ENCODE data around the gene BBS12. TPM values are rescaled to one million over a fixed set of nuclear protein-coding genes. Genes with fewer than 3 reads are reported as not detected.

BBS12 gene
- polyA plus RNA-seq, 3 donors: 0.19 to 1.0 (median 0.52) TPM

GRCh38 chr4:122703868-122704267, 28.6 kb upstream of the BBS12 start:
- no peak overlapping the region for H3K4me2 ChIP-seq (replicated peaks; ENCODE audit: extremely low read depth, low read length, poor library complexity, severe bottlenecking)

GRCh38 chr4:122705009-122705408, 27.5 kb upstream of the BBS12 start:
- no peak overlapping the region for H3K4me3 Mint-ChIP-seq
- peaks cover 10% of the 10 kb centered on the region for H3K4me1 Mint-ChIP-seq
- no peak overlapping the region for H3K9ac ChIP-seq (ENCODE audit: insufficient read depth, low read length, poor library complexity, severe bottlenecking)
- H3K79me2 ChIP-seq (ENCODE audit: insufficient read depth, low read length): no peaks in the 10 kb centered on the region
- H3K4me3 ChIP-seq (replicated peaks in 1 of 3; ENCODE audit: low read depth in 2 of 3, low read length in 3 of 3): no peak overlapping the region
- H4K20me1 ChIP-seq (ENCODE audit: insufficient read depth, low read length): no peaks in the 10 kb centered on the region
- DNase-seq: no peak
- no peaks in the 10 kb centered on the region for H3K27me3 ChIP-seq (ENCODE audit: control insufficient read depth in 2 of 2, insufficient read depth in 2 of 2, low read length in 2 of 2)
- no peak overlapping the region for H2AFZ ChIP-seq (ENCODE audit: insufficient read depth, low read depth, low read length, poor library complexity, severe bottlenecking)
- H3K36me3 Mint-ChIP-seq: no peaks in the 10 kb centered on the region
- TF ChIP-seq CTCF (IDR thresholded peaks at IDR 0.05): no peak
- WGBS (ENCODE audit: insufficient coverage): 100% methylated on average over 1 of the region's 4 CpGs
- H3K4me1 ChIP-seq (ENCODE audit: control insufficient read depth in 1 of 2, insufficient read depth in 2 of 2, low read length in 2 of 2): no peaks in the 10 kb centered on the region
- intact Hi-C loops (cut with micrococcal nuclease): no loop called here
- H3K27ac ChIP-seq (ENCODE audit: low read depth in 1 of 2, low read length in 2 of 2): no peak overlapping the region
- H3K27me3 Mint-ChIP-seq (ENCODE audit: low read depth in 3 of 3): peaks cover 0 to 5% (median 5%) of the 10 kb centered on the region in 3 donors
- peaks cover 0 to 6% (median 0%) of the 10 kb centered on the region in 7 donors for H3K9me3 Mint-ChIP-seq
- H3K27ac Mint-ChIP-seq: no peak overlapping the region
- H3K36me3 ChIP-seq (replicated peaks in 1 of 2; ENCODE audit: control insufficient read depth in 1 of 2, insufficient read depth in 2 of 2, low read length in 2 of 2): no peaks in the 10 kb centered on the region
- no peak overlapping the region for H3K4me2 ChIP-seq (replicated peaks; ENCODE audit: extremely low read depth, low read length, poor library complexity, severe bottlenecking)
- no peaks in the 10 kb centered on the region for H3K9me3 ChIP-seq (replicated peaks in 1 of 2; ENCODE audit: control insufficient read depth in 1 of 2, insufficient read depth in 1 of 2, low read length in 2 of 2)

More at GRCh38 chr4:122703868-122704267, 28.6 kb upstream of the BBS12 start:
- TF ChIP-seq CTCF (IDR thresholded peaks at IDR 0.05): no peak
- no peak overlapping the region for H3K4me3 ChIP-seq (replicated peaks in 1 of 3; ENCODE audit: low read depth in 2 of 3, low read length in 3 of 3)
- 50% methylated on average over 2 of the region's 3 CpGs for WGBS (ENCODE audit: insufficient coverage)
- no peak overlapping the region for H2AFZ ChIP-seq (ENCODE audit: insufficient read depth, low read depth, low read length, poor library complexity, severe bottlenecking)
- intact Hi-C loops (cut with micrococcal nuclease): no loop called here
- no peaks in the 10 kb centered on the region for H3K79me2 ChIP-seq (ENCODE audit: insufficient read depth, low read length)
- no peaks in the 10 kb centered on the region for H3K36me3 ChIP-seq (replicated peaks in 1 of 2; ENCODE audit: control insufficient read depth in 1 of 2, insufficient read depth in 2 of 2, low read length in 2 of 2)
- no peaks in the 10 kb centered on the region for H3K4me1 ChIP-seq (ENCODE audit: control insufficient read depth in 1 of 2, insufficient read depth in 2 of 2, low read length in 2 of 2)
- no peak overlapping the region for H3K27ac Mint-ChIP-seq
- H3K27ac ChIP-seq (ENCODE audit: low read depth in 1 of 2, low read length in 2 of 2): no peak overlapping the region
- H3K27me3 ChIP-seq (ENCODE audit: control insufficient read depth in 2 of 2, insufficient read depth in 2 of 2, low read length in 2 of 2): no peaks in the 10 kb centered on the region
- H3K9ac ChIP-seq (ENCODE audit: insufficient read depth, low read length, poor library complexity, severe bottlenecking): no peak overlapping the region
- no peak overlapping the region for H3K4me3 Mint-ChIP-seq
- no peak for DNase-seq
- H4K20me1 ChIP-seq (ENCODE audit: insufficient read depth, low read length): no peaks in the 10 kb centered on the region
- H3K4me1 Mint-ChIP-seq: peaks cover 10% of the 10 kb centered on the region
- H3K27me3 Mint-ChIP-seq (ENCODE audit: low read depth in 3 of 3): peaks cover 0 to 5% (median 5%) of the 10 kb centered on the region in 3 donors
- no peaks in the 10 kb centered on the region for H3K36me3 Mint-ChIP-seq
- H3K9me3 Mint-ChIP-seq: peaks cover 0 to 6% (median 0%) of the 10 kb centered on the region in 7 donors
- no peaks in the 10 kb centered on the region for H3K9me3 ChIP-seq (replicated peaks in 1 of 2; ENCODE audit: control insufficient read depth in 1 of 2, insufficient read depth in 1 of 2, low read length in 2 of 2)

All from CD14-positive monocyte (primary cell).